Measurements from ENCODE around the gene SLC25A30. TPM values are rescaled to one million over a fixed set of nuclear protein-coding genes. Genes with fewer than 3 reads are reported as not detected.
A peak's percentile ranks its signal among the peaks of the same experiment; 100 is the strongest.

SLC25A30 gene
- total RNA-seq, 2 experiments from 2014 or later, result 18.9 to 21.2 TPM

- ChIA-PET CTCF (interaction anchor here (5.3 to 7.3 kb wide), 2 partner anchors 13 to 20 kb away, joined by 44 to 103 read pairs; no protein-coding TSS in a partner anchor), POLR2A (interaction anchor here (0.9 kb wide), 1 partner anchor 22 kb away, joined by 3 read pairs; no protein-coding TSS in a partner anchor)
- Mint-ChIP-seq H3K9me3 (no peaks in the 10 kb centered on the region), H3K4me3 (no peak overlapping the region), H3K27ac (no peak overlapping the region), H3K27me3 (no peaks in the 10 kb centered on the region), H3K4me1 (ENCODE audit: low read depth) (peaks cover 17% of the 10 kb centered on the region), H3K36me3 (ENCODE audit: low read depth) (peaks cover 4% of the 10 kb centered on the region)
- no peak for TF ChIP-seq CTCF (IDR thresholded peaks at IDR 0.05)
- no peak for DNase-seq
- ATAC-seq, result peak; percentile 32
- intact Hi-C loops (cut with micrococcal nuclease), result loop anchor here (5.0 kb wide), 1 partner anchor 119 kb away; no protein-coding TSS in a partner anchor
Observed at GRCh38 chr13:45373162-45373547, 45.0 kb downstream of the SLC25A30 start.

- Mint-ChIP-seq H3K27me3 (no peaks in the 10 kb centered on the region), H3K4me1 (ENCODE audit: low read depth) (peaks cover 24% of the 10 kb centered on the region), H3K4me3 (no peak overlapping the region), H3K9me3 (no peaks in the 10 kb centered on the region), H3K36me3 (ENCODE audit: low read depth) (peaks cover 4% of the 10 kb centered on the region), H3K27ac (no peak overlapping the region)
- ChIA-PET CTCF (interaction anchor here (0.8 to 7.3 kb wide), 17 partner anchors 14 to 109 kb away, joined by 3 to 103 read pairs (median 9); partner anchors contain the start of genes COG3, SLC25A30 and TPT1), POLR2A (interaction anchor here (0.9 to 1.5 kb wide), 2 partner anchors 22 to 32 kb away, joined by 3 read pairs; partner anchors contain the start of gene TPT1)
- no peak for DNase-seq
- intact Hi-C loops (cut with micrococcal nuclease), result loop anchor here (5.0 kb wide), 1 partner anchor 120 kb away; no protein-coding TSS in a partner anchor
- no peak for TF ChIP-seq CTCF (IDR thresholded peaks at IDR 0.05)
- ATAC-seq, result no peak
Observed at GRCh38 chr13:45372189-45373161, 45.7 kb downstream of the SLC25A30 start.

- ChIA-PET CTCF (interaction anchor here (0.6 to 7.3 kb wide), 49 partner anchors 8 to 944 kb away, joined by 3 to 103 read pairs (median 4); partner anchors contain the start of genes COG3, SLC25A30 and TPT1), POLR2A (interaction anchor here (1.2 to 1.6 kb wide), 3 partner anchors 25 to 94 kb away, joined by 3 to 5 read pairs (median 4); partner anchors contain the start of gene TPT1)
- no peaks in the 10 kb centered on the region for H3K27me3 Mint-ChIP-seq
- H3K27ac Mint-ChIP-seq, result no peak overlapping the region
- H3K9me3 Mint-ChIP-seq, result no peaks in the 10 kb centered on the region
- H3K4me1 Mint-ChIP-seq (ENCODE audit: low read depth), result peaks cover 33% of the 10 kb centered on the region
- peaks cover 9% of the 10 kb centered on the region for H3K36me3 Mint-ChIP-seq (ENCODE audit: low read depth)
- DNase-seq (peak; percentile 43), ATAC-seq (no peak)
- H3K4me3 Mint-ChIP-seq, result no peak overlapping the region
- intact Hi-C loops (cut with micrococcal nuclease), result loop anchor here (5.0 kb wide), 1 partner anchor 121 kb away; no protein-coding TSS in a partner anchor
- TF ChIP-seq CTCF (IDR thresholded peaks at IDR 0.05), result peak; percentile 98
Observed at GRCh38 chr13:45370922-45371406, 47.2 kb downstream of the SLC25A30 start.

GRCh38 chr13:45369116-45369515 lies 49.1 kb downstream of the SLC25A30 start:
- Mint-ChIP-seq H3K4me3 (no peak overlapping the region), H3K36me3 (ENCODE audit: low read depth) (peaks cover 18% of the 10 kb centered on the region), H3K27ac (peak overlapping the region; percentile 26), H3K27me3 (no peaks in the 10 kb centered on the region), H3K9me3 (peaks cover 1% of the 10 kb centered on the region), H3K4me1 (ENCODE audit: low read depth) (peaks cover 44% of the 10 kb centered on the region)
- POLR2A ChIA-PET, result interaction anchor here (0.7 to 2.9 kb wide), 6 partner anchors 27 to 111 kb away, joined by 3 to 13 read pairs (median 4); partner anchors contain the start of gene TPT1
- DNase-seq, result no peak
- ATAC-seq, result no peak
- CTCF ChIA-PET, result interaction anchor here (0.5 to 7.3 kb wide), 10 partner anchors 17 to 1294 kb away, joined by 3 to 103 read pairs (median 8); partner anchors contain the start of genes COG3 and SLC25A30
- intact Hi-C loops (cut with micrococcal nuclease), result no loop called here
- TF ChIP-seq CTCF (IDR thresholded peaks at IDR 0.05), result no peak

All from activated CD8-positive, alpha-beta T cell treated with anti-CD3 and anti-CD28 coated beads for 36 hours (primary cell).